Epithelial cell of proximal tubule (primary cell): ENCODE results near the gene AKT3. TPM values are rescaled to one million over a fixed set of nuclear protein-coding genes. Genes with fewer than 3 reads are reported as not detected.

Source experiments
- DNase-seq: peaks from one replicate; pipeline ENCODE4 v3.0.0-alpha.2; 2011; ENCODE audit warnings: low read depth
- H3K4me3 ChIP-seq: 2 replicates; pipeline ENCODE4 v1.5.1; 2011; ENCODE audit warnings: low read depth, mild to moderate bottlenecking, low read length
- total RNA-seq: library from RNA; depleted of rRNA; stranded (reverse); fragments of >200 nt; gene quantifications from 2 replicates; pipeline ENCODE4 v1.2.3, GENCODE V29; 2015
- TF ChIP-seq, protein P1 (sequence below): conservative IDR thresholded peaks from 2 replicates; pipeline ENCODE4 v1.5.1; 2012; ENCODE audit warnings: low read depth, mild to moderate bottlenecking, low read length

Gene AKT3
- total RNA-seq, 1 donor from 2014 or later, result 12.2 TPM

DNA sequence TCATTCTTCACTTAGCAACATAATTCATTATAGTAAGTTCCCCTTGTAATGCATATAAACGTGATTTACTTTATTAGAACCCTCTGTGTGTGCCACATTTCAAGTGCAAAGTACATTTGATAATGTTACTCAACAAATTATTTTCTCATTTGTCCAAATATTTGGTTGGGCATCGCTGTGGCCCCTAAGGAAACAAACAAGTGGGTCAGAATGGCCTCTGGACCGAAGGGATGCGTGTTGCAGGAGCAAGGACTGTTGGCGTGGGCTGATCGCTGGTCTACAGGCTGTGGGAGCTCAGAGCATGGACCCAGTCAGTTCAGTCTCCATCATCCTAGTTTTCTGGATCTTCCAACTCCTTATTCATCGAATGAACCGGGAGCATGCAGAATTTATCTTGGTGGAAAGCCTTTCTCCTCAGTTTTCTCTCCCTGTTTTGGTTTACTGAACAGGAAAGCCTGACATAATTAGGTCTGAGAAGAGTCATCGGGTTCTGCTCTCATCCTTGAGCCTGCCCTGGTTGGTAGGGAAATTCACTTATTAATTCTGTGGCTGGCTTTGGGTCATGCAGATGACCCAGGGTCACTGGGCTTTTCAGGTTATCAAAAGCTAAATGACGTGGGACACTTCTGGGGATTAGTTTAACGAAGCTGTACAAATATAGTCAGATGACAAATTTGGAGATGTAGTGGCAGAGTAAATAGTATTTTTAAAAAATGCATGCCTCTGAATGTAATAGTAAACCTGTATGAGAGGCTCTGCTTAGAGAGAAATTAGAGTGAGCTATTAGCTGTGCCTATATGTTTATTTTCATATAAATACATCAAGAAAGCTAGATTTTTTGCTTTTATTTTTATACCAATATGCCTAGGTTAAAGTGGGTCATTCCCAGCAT is 394.0 kb downstream of the AKT3 start:
- TF ChIP-seq, protein P1, sequence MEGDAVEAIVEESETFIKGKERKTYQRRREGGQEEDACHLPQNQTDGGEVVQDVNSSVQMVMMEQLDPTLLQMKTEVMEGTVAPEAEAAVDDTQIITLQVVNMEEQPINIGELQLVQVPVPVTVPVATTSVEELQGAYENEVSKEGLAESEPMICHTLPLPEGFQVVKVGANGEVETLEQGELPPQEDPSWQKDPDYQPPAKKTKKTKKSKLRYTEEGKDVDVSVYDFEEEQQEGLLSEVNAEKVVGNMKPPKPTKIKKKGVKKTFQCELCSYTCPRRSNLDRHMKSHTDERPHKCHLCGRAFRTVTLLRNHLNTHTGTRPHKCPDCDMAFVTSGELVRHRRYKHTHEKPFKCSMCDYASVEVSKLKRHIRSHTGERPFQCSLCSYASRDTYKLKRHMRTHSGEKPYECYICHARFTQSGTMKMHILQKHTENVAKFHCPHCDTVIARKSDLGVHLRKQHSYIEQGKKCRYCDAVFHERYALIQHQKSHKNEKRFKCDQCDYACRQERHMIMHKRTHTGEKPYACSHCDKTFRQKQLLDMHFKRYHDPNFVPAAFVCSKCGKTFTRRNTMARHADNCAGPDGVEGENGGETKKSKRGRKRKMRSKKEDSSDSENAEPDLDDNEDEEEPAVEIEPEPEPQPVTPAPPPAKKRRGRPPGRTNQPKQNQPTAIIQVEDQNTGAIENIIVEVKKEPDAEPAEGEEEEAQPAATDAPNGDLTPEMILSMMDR, result no peak
- DNase-seq, result no peak
- no peak overlapping the region for H3K4me3 ChIP-seq

DNA sequence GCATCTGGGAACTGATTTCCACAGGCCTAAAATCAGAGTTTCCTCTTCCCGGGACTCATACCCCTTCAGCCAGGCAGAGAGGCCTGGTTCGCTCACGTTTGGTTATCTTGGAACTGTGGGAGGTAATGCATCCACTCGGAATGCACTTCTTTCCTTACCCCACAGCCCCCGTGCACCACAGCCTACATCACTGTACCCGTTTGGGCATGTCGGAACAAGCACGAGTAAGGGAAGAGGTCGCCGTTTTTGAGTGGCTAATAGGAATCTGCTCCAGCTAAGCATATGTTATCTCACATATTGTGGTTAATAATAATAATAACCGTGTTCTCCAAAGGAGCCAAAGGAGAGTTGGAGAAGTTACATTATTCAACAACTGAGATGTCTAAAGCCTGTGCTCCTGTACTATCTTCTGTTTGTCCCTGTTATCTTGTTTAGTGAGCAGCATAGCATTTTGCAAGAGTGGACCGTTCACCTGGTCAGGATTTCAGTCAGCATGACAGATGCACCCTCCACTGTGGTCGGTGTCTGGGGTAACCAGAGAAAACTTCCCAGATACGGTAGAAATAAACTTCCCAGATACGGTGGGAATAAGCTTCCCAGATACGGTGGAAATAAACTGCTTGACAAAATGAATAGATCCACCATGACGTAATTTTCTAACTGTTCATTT is 395.6 kb downstream of the AKT3 start:
- TF ChIP-seq, protein P1, result no peak
- H3K4me3 ChIP-seq, result no peak overlapping the region
- DNase-seq, result no peak

DNA sequence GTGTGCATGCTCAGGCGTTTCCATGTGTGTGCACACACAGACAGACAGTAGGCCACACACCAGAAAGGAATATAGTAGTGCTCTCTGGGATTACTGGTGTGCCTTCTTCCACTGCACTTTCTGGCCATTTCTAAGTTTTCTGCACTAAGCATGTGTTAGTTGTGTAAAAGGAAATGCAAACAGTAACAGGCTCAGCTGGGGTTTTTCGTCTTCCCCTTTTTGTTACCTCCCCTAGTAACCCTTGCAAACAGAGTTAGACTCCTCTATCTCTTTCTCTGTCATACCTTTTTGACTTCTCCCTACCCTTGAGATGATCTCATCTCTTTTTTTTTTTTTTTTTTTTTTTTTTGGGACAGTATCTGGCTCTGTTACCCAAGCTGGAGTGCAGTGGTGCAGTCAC is 398.0 kb downstream of the AKT3 start:
- DNase-seq, result no peak
- TF ChIP-seq, protein P1, result no peak
- H3K4me3 ChIP-seq, result no peak overlapping the region

DNA sequence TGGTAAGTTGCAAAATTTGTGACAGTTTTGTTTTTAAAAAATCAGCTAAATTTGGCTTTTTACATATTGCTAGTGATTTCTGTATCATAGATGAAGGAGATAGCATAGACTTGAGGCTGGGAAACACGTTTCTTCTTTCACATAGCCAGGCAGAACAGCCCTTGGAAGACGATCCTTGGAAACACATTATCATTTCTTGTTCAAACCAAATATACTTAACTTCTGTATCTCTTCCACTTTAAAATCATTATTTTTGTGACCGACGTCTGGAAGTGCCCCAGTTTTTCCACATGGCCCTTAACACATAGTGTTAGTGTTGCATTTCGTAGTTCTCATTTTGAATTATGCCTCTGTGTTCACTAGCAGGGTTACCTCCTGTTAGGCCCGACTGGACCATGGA is 400.7 kb downstream of the AKT3 start:
- TF ChIP-seq, protein P1, result no peak
- no peak overlapping the region for H3K4me3 ChIP-seq
- no peak for DNase-seq

DNA sequence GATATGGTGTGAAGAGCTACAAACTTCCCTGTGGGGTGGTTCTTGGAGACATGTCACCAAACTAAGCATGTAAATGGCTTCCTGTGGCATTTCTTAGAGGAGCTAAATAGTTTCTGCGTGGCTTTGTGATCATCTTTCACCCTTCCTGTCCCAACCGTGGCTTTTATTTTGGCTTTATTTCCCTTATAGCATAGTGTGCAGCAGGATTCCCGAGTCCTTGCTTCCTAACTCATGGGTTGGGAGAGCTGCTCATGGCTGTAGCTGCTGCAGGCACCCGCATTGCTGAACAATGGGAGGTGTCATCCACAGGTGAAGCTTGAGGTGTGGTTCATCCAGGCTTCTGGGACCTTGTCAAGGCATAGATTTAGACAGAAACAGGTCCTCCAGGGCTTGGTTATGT is 402.2 kb downstream of the AKT3 start:
- TF ChIP-seq, protein P1, result no peak
- no peak for DNase-seq
- no peak overlapping the region for H3K4me3 ChIP-seq

DNA sequence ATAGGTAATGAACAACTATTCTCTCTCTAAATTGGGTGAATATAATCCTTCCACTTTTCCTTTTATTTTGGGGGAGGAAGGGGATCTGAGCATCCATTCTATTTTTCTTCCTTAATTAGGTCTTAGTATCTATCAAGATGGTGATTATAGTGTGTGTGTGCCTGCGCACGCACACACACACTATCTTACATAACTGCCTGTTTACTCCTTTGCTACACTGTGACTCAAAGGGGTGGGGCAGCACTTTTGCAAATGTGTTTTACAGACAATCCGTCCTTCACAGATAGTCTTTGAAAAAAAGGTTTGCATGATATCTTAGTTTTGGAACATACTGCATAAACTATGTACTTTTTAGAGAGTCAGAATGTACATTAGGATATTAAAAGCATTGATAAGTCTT is 402.7 kb downstream of the AKT3 start:
- no peak for DNase-seq
- TF ChIP-seq, protein P1, result no peak
- H3K4me3 ChIP-seq, result no peak overlapping the region

DNA sequence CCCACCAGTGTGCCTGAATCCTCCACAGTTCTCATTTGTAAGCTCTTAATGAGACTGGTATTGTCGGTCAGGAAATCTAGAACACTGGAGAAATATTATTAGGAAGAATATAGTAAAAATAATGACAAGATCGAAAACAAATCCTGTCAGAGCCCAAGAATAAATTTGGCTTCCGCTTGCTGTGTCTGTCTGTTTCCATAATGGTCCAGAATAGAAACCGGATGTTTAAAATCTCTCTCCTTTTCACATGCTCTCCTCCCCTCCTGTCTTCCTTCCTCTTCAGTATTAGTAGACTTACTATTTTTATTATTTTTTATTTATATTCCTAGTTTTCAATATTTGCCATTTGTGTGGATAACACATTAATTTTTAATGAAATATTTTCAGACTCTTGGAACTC is 406.5 kb downstream of the AKT3 start:
- no peak overlapping the region for H3K4me3 ChIP-seq
- no peak for DNase-seq
- TF ChIP-seq, protein P1, result no peak
